OCI-LY7 (cell line): ENCODE results near the gene DMRT1.

Source experiments
- EZH2phosphoT487 ChIP-seq: fragments of 200-600 bp; sonication (generic); IDR thresholded peaks from 2 replicates; pipeline ENCODE4 v1.6.1; 2018; ENCODE audit warnings: low read depth, borderline replicate concordance, mild to moderate bottlenecking, mixed run types, antibody characterized with exemption, low read length, moderate library complexity, mixed read lengths
- TF ChIP-seq, protein P1 (sequence below): fragments of 200-600 bp; sonication (generic); conservative IDR thresholded peaks from 2 replicates; pipeline ENCODE4 v1.5.1; 2014; ENCODE audit warnings: mild to moderate bottlenecking, antibody characterized with exemption, low read length, moderate library complexity, mixed read lengths

- TF ChIP-seq, protein P1, sequence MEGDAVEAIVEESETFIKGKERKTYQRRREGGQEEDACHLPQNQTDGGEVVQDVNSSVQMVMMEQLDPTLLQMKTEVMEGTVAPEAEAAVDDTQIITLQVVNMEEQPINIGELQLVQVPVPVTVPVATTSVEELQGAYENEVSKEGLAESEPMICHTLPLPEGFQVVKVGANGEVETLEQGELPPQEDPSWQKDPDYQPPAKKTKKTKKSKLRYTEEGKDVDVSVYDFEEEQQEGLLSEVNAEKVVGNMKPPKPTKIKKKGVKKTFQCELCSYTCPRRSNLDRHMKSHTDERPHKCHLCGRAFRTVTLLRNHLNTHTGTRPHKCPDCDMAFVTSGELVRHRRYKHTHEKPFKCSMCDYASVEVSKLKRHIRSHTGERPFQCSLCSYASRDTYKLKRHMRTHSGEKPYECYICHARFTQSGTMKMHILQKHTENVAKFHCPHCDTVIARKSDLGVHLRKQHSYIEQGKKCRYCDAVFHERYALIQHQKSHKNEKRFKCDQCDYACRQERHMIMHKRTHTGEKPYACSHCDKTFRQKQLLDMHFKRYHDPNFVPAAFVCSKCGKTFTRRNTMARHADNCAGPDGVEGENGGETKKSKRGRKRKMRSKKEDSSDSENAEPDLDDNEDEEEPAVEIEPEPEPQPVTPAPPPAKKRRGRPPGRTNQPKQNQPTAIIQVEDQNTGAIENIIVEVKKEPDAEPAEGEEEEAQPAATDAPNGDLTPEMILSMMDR = no peak
- no peak for TF ChIP-seq EZH2phosphoT487
These were observed 91.9 kb downstream of the DMRT1 start for GRCh38 chr9:933356-933755.
